Measurements from ENCODE around the gene PHLDA2. TPM values are rescaled to one million over a fixed set of nuclear protein-coding genes. Genes with fewer than 3 reads are reported as not detected.

Gene PHLDA2
- polyA plus RNA-seq, 1 donor (not counting 4 experiments of a cell fraction or from before 2014, with no cell fraction given): 24.3 TPM

GRCh38 chr11:2963112-2963754 lies 34.0 kb upstream of the PHLDA2 start:
- no peak overlapping the region for H3K27ac ChIP-seq (ENCODE audit: control insufficient read depth, insufficient read depth, low read length)

DNA sequence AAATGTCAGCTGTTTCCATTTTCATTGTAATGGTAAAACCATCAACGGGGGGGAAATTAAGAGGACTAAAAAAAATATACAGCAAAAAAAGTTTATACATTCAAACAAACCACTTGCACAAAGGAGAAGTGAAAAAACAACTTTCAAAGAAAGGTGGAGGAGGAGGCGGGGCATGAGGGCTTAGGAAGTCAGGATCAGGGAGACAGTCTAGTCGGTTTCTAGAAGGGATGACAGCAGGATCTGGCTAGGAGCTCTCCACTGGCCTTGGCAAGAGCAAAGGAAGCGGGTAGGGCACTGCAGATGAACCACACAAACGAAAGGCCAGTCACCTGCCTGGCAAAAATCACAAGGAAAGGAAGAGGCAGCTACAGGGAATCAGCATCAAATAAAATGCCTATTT lies 31.9 kb upstream of the PHLDA2 start:
- H3K79me2 ChIP-seq (ENCODE audit: control insufficient read depth, insufficient read depth, low read length): peaks cover 41% of the 10 kb centered on the region
- no peaks in the 10 kb centered on the region for H3K9me3 ChIP-seq (ENCODE audit: control insufficient read depth, low read depth, low read length)
- peaks cover 4% of the 10 kb centered on the region for H4K20me1 ChIP-seq (ENCODE audit: control insufficient read depth, extremely low read depth, insufficient read depth, low read length)
- peaks cover 48 to 49% of the 10 kb centered on the region in 2 experiments for H3K36me3 ChIP-seq (ENCODE audit: control insufficient read depth in 2 of 2, extremely low read depth in 1 of 2, insufficient read depth in 2 of 2, low read length in 2 of 2)
- no peak overlapping the region for H3K27ac ChIP-seq (ENCODE audit: control insufficient read depth, insufficient read depth, low read length)
- H3K4me2 ChIP-seq (ENCODE audit: control insufficient read depth, extremely low read depth, insufficient read depth, low read depth, low read length): no peak overlapping the region
- dilution Hi-C loops (cut with MboI; ENCODE audit: extremely low pct_ligation_motif_present, low sequenced_read_pairs): no loop called here
- FAIRE-seq (no peak), DNase-seq (ENCODE audit: low read depth, low spot score) (no peak)
- no peak overlapping the region for H3K9ac ChIP-seq (ENCODE audit: control insufficient read depth, extremely low read depth, insufficient read depth, low read length)
- TF ChIP-seq CTCF (optimal IDR thresholded peaks at IDR 0.05 in 1 of 3, IDR thresholded peaks at IDR 0.05 in 1 of 3, conservative IDR thresholded peaks at IDR 0.05 in 1 of 3; ENCODE audit: extremely low read depth in 1 of 3, insufficient read depth in 2 of 3, low read length in 3 of 3) (no peak), EZH2 (IDR thresholded peaks at IDR 0.05; ENCODE audit: low read length) (no peak)
- H2AFZ ChIP-seq (ENCODE audit: control insufficient read depth, low read length): no peak overlapping the region
- peaks cover 9% of the 10 kb centered on the region for H3K4me1 ChIP-seq (ENCODE audit: control insufficient read depth, extremely low read depth, insufficient read depth, low read length)
- no peak overlapping the region for H3K4me3 ChIP-seq (ENCODE audit: control insufficient read depth in 2 of 3, extremely low read depth in 1 of 3, insufficient read depth in 2 of 3, low read depth in 1 of 3, low read length in 3 of 3)
- H3K9me1 ChIP-seq (ENCODE audit: control insufficient read depth, extremely low read depth, insufficient read depth, low read length): peaks cover 4% of the 10 kb centered on the region
- no peaks in the 10 kb centered on the region for H3K27me3 ChIP-seq (ENCODE audit: control insufficient read depth, extremely low read depth, insufficient read depth, low read length)

More at GRCh38 chr11:2963112-2963754, 34.0 kb upstream of the PHLDA2 start:
- TF ChIP-seq EZH2 (IDR thresholded peaks at IDR 0.05; ENCODE audit: low read length) (no peak), CTCF (optimal IDR thresholded peaks at IDR 0.05 in 1 of 3, IDR thresholded peaks at IDR 0.05 in 1 of 3, conservative IDR thresholded peaks at IDR 0.05 in 1 of 3; ENCODE audit: extremely low read depth in 1 of 3, insufficient read depth in 2 of 3, low read length in 3 of 3) (no peak)
- Histone ChIP-seq H3K4me1 (ENCODE audit: control insufficient read depth, extremely low read depth, insufficient read depth, low read length) (peaks cover 9% of the 10 kb centered on the region), H3K9me3 (ENCODE audit: control insufficient read depth, low read depth, low read length) (no peaks in the 10 kb centered on the region), H2AFZ (ENCODE audit: control insufficient read depth, low read length) (no peak overlapping the region), H3K79me2 (ENCODE audit: control insufficient read depth, insufficient read depth, low read length) (peaks cover 51% of the 10 kb centered on the region), H3K4me3 (ENCODE audit: control insufficient read depth in 2 of 3, extremely low read depth in 1 of 3, insufficient read depth in 2 of 3, low read depth in 1 of 3, low read length in 3 of 3) (no peak overlapping the region), H3K9ac (ENCODE audit: control insufficient read depth, extremely low read depth, insufficient read depth, low read length) (no peak overlapping the region), H3K27me3 (ENCODE audit: control insufficient read depth, extremely low read depth, insufficient read depth, low read length) (no peaks in the 10 kb centered on the region), H3K4me2 (ENCODE audit: control insufficient read depth, extremely low read depth, insufficient read depth, low read depth, low read length) (no peak overlapping the region), H4K20me1 (ENCODE audit: control insufficient read depth, extremely low read depth, insufficient read depth, low read length) (peaks cover 6% of the 10 kb centered on the region), H3K9me1 (ENCODE audit: control insufficient read depth, extremely low read depth, insufficient read depth, low read length) (peaks cover 4% of the 10 kb centered on the region), H3K36me3 (ENCODE audit: control insufficient read depth in 2 of 2, extremely low read depth in 1 of 2, insufficient read depth in 2 of 2, low read length in 2 of 2) (peaks cover 47 to 53% of the 10 kb centered on the region in 2 experiments)
- no peak for DNase-seq (ENCODE audit: low read depth, low spot score)
- dilution Hi-C loops (cut with MboI; ENCODE audit: extremely low pct_ligation_motif_present, low sequenced_read_pairs): no loop called here
- FAIRE-seq: no peak

All from keratinocyte (primary cell).